HG03378 (cell line): ENCODE data around the gene LIMD2.
"Not testable (repeated sequence)": the region's sequence is repeated elsewhere in the genome, so short reads cannot be mapped to it uniquely, and the experiment has no call there.

Source experiments
- ATAC-seq: cut with Tn5 transposase; IDR thresholded peaks from one replicate; pipeline ENCODE4 v1.9.1; 2021; ENCODE audit warnings: mild to moderate bottlenecking, moderate library complexity; ENCODE audit not compliant: unreplicated experiment

The LIMD2 gene

DNA sequence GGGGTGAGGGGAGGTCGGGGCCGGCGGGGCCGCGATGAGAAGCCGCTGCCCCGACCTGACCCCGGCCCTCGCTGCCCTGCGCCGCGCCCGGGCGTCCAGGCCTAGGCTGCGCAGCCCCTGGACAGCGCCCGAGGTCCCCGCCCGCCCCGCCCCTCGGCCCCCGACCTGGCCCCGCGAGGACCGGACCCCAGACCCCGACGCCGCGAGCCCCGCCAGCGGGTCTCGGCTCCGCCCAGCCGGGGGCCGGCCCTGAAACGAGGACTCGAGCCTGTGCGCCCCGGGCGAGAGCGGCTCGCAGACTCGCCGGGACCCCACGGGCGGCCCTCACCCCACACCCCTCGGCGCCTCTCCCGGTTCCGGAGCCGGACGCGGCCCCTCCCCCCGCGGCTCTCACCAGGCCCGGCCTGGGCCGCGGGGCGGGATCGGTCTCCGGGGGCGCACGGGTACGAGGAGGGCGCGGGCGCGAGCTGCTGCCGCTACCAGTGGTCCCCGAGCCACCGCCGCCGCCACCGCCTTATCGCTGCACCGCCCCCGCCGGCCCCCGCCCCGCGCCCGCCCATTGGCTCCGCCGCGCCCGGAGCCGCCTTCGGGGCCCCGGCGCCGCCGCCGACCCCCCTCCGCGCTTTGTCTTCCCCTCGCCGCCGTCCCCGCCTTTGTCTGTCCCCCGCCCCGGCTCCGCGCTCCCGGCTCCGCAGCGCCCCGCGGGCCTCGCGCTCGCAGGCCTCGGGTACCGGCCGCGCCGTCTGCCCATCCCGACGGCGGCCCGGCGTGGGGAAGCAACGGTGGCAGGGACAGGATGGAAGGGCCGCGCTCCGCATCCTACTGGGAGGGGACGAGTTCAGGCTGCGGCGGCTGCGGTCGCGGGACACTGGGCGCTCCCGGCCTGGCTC, at the start of gene LIMD2:
Gene LIMD2 (minus strand): TSS at position 488 of the 890 bp plus-strand sequence. CDS start 827 bp downstream, outside the sequence.
- no peak for ATAC-seq

DNA sequence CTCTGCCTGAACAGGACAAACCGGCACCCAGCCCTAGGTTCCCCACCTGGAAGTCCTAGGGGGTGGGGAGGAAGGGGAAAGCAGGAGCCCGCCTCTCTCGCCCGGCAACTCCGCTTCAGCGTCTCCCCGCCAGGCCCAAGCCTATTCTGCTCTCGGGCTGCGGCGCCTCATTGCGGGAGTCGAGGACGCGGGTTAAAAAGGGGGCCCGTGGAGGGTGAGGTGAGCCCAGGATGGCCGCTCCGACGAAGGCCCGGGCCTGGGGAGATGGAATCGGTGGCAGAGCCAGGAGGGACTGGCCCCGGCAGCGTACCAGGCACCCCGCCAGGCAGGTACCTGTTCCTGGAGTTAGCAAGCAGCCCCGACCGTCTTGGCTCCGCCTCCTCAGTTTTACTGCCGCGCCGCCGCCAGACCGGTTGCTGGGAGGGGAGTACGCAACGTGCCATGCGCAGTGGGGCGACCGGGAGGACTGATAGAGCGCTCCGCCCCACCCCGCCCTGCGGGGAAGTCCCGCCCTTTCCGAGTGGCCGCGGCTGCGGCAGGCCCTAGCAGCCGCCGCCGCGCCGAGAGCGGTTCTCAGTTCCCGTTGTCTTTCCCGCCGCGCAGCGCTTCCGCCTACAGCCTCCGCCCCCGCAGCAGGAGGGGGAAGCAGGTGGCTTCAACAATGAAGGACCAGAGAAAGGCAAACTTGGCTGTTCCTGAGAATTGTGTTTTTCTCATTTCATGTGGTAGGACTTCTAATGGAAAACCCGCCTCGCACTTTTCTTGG, 41.7 kb upstream of the LIMD2 start, which contains the start of gene STRADA:
Gene STRADA (minus strand): TSS at position 392 of the 766 bp plus-strand sequence. CDS start 13,430 bp downstream, outside the sequence.
- ATAC-seq = peak; percentile 82

- no peak for ATAC-seq
Observed at GRCh38 chr17:63741143-63741407, 41.1 kb upstream of the LIMD2 start.

DNA sequence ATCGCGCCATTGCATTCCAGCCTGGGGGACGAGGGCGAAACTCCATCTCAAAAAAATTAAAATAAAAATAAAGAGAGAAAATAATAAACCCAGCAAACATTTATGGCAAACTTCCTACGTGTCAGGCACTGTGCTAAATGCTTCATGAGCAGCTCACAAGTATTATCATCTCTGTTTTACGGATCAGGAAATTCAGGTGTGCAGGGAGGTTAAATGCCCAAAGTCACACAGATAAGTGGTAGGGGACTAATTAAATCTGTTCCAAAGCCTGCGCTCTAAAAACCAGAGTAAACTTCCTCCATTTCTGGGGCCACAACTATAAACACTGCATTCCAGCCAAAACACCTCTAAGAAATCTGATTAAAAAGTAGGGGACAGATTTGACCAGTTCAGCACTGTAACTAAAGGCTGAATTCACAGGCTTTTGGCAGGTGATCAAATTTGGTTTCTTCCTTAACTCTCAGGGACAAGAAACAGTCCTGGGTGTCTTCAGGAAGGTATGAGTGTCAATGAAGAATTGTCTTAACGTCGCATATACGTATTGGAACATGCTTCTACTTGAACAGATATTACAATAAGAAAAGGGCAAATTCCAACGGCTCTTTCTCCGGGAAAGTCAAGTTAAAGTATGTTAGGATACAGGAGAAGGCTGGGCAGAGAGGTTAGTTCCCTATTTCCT, 40.7 kb upstream of the LIMD2 start:
- ATAC-seq = no peak

GRCh38 chr17:63735691-63736090, 35.8 kb upstream of the LIMD2 start:
- ATAC-seq = no peak

DNA sequence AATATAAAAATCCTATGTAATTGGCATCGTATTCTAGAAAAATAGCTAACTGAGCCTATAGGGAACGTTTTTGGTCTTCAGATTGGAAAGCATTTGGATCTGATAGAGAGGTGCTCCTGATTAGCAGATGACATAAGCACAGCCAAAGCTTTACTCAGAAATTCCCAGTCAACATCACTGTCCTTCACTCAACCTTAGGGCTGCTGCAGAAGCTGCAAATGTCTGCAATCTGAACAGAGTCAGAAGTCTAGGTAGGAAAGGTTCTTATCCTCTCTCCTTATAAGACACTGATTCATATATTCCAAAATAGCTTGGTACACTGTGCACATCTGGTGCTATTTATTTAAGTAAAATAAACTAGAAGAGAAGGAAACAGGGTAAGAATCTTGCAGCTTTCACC, 22.5 kb upstream of the LIMD2 start:
- no peak for ATAC-seq

GRCh38 chr17:63720194-63720593, 20.3 kb upstream of the LIMD2 start:
- not testable (repeated sequence) for ATAC-seq

DNA sequence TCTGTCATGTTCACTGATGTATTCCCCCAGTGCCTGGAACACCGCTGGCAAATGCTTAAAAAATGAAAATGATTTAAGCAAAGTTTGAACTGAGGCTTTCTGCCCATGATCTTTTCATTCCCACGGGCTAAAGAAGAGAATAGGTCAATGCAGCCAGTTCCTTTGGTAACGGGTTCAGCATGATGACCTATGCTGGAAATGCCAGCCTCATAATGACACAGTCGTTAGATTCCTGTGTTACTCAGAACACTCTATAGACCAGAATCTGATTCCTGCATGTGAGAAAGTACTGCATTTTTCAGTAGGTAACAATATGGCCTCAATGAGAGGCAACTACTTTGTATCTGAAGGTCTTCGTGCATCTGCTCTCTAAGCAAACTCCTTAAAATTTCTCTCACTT, 19.1 kb upstream of the LIMD2 start:
- ATAC-seq = no peak

DNA sequence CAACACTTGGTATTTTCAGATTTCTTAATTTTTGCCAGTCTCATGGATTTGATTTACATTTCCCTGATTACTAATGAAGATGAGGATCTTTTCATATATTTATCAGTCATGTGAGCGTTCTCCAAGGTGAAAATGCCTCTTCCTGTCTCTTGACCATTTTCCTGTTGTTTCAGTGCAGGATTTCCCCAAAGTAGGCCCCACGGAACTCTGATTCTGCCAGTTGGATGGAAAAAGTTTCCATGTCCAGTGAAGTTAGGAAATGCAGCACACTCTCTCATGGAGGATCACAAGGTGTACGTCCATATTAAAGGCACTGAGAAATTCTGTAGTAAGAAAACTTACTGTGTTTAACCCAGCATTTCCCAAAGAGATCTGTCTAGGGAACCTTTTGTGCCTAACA, 16.5 kb upstream of the LIMD2 start:
- ATAC-seq = no peak

DNA sequence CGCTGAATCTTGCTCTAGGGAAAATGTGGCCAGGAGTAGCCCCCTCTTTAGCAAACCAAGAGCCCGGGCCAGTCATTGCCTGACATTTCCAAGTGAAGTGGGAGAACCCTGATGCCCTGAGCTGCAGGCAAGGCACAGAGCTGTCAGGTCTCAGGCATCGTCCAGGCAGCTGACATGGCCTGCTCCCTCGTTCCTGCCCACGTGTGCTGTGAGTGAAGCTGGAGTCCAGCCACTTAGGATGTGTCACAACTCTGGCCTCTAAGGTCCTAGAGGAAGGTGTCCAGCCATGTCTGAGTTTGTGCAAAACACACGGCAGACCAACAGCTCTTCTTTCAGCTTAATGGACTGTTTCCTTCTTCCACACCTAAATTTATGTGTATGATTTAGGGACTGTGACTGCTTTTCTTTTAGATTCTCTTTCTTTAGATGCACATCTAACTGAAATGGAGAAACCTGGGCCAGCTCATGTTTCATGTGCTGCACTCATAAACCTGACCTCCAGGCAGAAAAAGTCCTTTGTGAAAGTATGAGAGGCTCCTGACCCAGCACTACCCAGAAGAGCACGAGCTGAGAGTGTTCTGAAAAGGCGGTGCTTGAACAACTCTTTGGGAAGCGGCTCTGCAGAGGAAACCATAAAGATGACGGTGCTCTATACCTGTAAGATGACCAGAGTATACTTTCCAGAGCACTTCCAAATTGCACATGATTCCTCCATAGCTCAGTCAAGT, 14.8 kb upstream of the LIMD2 start:
- ATAC-seq = no peak

- no peak for ATAC-seq
Observed at GRCh38 chr17:63709110-63709509, 9.2 kb upstream of the LIMD2 start.

GRCh38 chr17:63707151-63707550, 7.2 kb upstream of the LIMD2 start:
- no peak for ATAC-seq

- no peak for ATAC-seq
Observed at GRCh38 chr17:63706336-63707082, 6.6 kb upstream of the LIMD2 start.

DNA sequence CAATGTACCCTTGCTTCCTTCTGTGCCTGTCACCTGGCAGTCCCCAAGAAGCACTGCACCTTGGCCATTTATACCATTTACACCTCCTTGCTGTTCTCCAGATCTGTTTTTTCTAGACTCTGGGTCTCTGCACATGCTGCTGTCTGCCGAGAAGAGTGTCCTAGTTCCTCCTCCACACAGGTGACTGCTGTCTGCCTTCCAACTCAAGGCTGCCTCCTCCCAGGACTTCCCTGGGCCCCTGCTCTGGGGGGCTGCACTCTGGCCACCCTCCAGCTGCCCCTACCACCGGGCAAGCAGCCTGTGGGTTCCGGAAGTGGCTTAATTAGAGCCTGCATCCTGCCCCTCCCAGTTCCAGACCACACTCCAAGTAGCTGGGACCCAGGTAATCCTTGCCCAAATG, 5.7 kb upstream of the LIMD2 start:
- ATAC-seq = no peak

DNA sequence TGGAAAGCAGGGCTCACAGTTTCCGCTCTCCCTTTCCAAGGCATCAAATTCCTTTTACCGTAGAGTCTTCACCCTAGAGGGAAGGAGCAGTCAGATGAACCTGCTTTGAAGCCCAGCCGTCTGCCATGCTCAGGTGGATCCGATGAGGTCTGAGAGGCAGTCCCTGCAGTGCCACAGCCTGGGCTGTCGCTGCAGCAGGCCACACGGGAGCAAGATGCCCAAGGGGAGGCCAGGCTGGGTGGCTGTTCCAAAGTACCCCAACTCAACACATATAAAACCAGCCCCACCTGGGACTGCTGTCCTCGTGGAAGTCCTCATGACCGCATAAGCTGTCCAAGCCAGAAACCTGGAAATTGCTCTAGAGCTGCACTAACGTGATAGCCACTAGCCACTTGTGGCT, 4.9 kb upstream of the LIMD2 start:
- ATAC-seq = no peak

DNA sequence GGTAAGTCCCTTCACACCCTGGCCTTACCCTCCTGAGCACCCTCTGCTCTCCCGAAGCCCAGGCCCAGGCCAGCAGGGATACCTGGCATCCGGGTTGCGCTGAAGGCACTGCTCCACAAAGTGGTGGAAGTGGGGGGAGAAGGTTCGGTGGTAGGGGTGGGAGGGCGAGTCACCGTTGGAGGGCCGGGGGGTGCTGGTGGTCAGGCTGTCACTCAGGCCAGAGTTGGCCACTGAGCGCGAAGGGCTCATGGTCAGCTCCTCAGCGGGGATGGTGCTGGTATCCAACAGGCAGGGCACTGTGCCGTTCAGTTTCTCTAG, 4.3 kb upstream of the LIMD2 start:
- ATAC-seq = no peak

- no peak for ATAC-seq
Observed at GRCh38 chr17:63703556-63704258, 3.8 kb upstream of the LIMD2 start.

- no peak for ATAC-seq
Observed at GRCh38 chr17:63703029-63703428, 3.1 kb upstream of the LIMD2 start.

DNA sequence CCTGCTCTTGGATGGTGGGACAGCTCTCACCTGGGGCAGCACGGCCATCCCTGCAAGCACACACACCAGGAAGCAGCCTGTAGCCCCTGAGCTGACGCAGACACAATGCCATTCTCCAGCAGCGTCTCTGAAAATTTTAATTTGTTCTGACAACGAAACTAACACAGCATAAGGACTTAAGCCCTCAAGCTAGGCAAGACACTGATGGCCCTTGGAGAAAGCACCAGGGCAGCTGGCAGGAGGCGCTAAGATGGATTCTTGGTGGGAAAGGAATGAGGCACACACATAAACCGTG, 2.7 kb upstream of the LIMD2 start:
- ATAC-seq = no peak
